Immature natural killer cell (primary cell): Measurements from ENCODE around the gene NSMF. TPM values are rescaled to one million over a fixed set of nuclear protein-coding genes. Genes with fewer than 3 reads are reported as not detected.
A peak's percentile ranks its signal among the peaks of the same experiment; 100 is the strongest.
"Not testable (repeated sequence)": the region's sequence is repeated elsewhere in the genome, so short reads cannot be mapped to it uniquely, and the experiment has no call there.

Source experiments
- DNase-seq, 3 donors: peaks; one replicate each; pipeline ENCODE4 v3.0.0; 2022; ENCODE audit warnings: mixed read lengths in 1 of 3
- H3K27ac Mint-ChIP-seq, 6 donors: one replicate each; pipeline ENCODE4 v1.8.0; 2020; ENCODE audit warnings: mixed read lengths in 6 of 6, mild to moderate bottlenecking in 5 of 6, inconsistent platforms in 4 of 6, moderate library complexity in 3 of 6
- H3K27me3 Mint-ChIP-seq, 3 donors: one replicate each; pipeline ENCODE4 v1.8.0; 2020 to 2021; ENCODE audit warnings: low read depth in 3 of 3, mild to moderate bottlenecking in 3 of 3, mixed read lengths in 3 of 3, moderate library complexity in 3 of 3, inconsistent platforms in 1 of 3
- H3K36me3 Mint-ChIP-seq, 3 donors: one replicate each; pipeline ENCODE4 v1.8.0; 2020; ENCODE audit warnings: mixed read lengths in 3 of 3, inconsistent platforms in 2 of 3, mild to moderate bottlenecking in 2 of 3
- H3K4me1 Mint-ChIP-seq, 2 donors: one replicate each; pipeline ENCODE4 v1.8.0; 2020; ENCODE audit warnings: inconsistent platforms in 2 of 2, mild to moderate bottlenecking in 2 of 2, mixed read lengths in 2 of 2, moderate library complexity in 1 of 2
- H3K4me3 Mint-ChIP-seq, 5 donors: one replicate each; pipeline ENCODE4 v1.8.0; 2020; ENCODE audit warnings: mild to moderate bottlenecking in 5 of 5, mixed read lengths in 5 of 5, inconsistent platforms in 3 of 5, moderate library complexity in 3 of 5
- H3K9me3 Mint-ChIP-seq, 6 donors: one replicate each; pipeline ENCODE4 v1.8.0; 2020; ENCODE audit warnings: mild to moderate bottlenecking in 6 of 6, mixed read lengths in 6 of 6, inconsistent platforms in 4 of 6, moderate library complexity in 3 of 6
- polyA plus RNA-seq, 3 donors: library from polyadenylated mRNA; unstranded; fragments of 300-500 nt; fragmentation: Illumina TruSeq; gene quantifications; one replicate each; pipeline ENCODE4 v1.2.3, GENCODE V29; 2021

NSMF gene
- polyA plus RNA-seq, 3 donors from 2014 or later = 9.4 to 14.3 (median 9.6) TPM

GRCh38 chr9:137454597-137455358 lies 4.4 kb downstream of the NSMF start:
- peak overlapping the region in 1 of 6 donors; percentile 80 for H3K27ac Mint-ChIP-seq
- H3K4me1 Mint-ChIP-seq = peaks cover 30 to 44% of the 10 kb centered on the region in 2 donors
- DNase-seq = no peak
- peaks cover 3 to 11% (median 3%) of the 10 kb centered on the region in 3 donors for H3K27me3 Mint-ChIP-seq
- no peaks in the 10 kb centered on the region for H3K9me3 Mint-ChIP-seq
- no peaks in the 10 kb centered on the region for H3K36me3 Mint-ChIP-seq
- peak overlapping the region; percentile 51 to 75 (median 72) for H3K4me3 Mint-ChIP-seq

GRCh38 chr9:137454145-137454596 lies 5.0 kb downstream of the NSMF start:
- no peaks in the 10 kb centered on the region for H3K9me3 Mint-ChIP-seq
- H3K4me3 Mint-ChIP-seq = peak overlapping the region; percentile 51 to 75 (median 72)
- peaks cover 5 to 11% (median 7%) of the 10 kb centered on the region in 3 donors for H3K27me3 Mint-ChIP-seq
- peaks cover 27 to 42% of the 10 kb centered on the region in 2 donors for H3K4me1 Mint-ChIP-seq
- no peak for DNase-seq
- H3K36me3 Mint-ChIP-seq = no peaks in the 10 kb centered on the region
- H3K27ac Mint-ChIP-seq = peak overlapping the region in 1 of 6 donors; percentile 80

GRCh38 chr9:137453643-137454081 lies 5.5 kb downstream of the NSMF start:
- Mint-ChIP-seq H3K4me1 (peaks cover 27 to 42% of the 10 kb centered on the region in 2 donors), H3K4me3 (peak overlapping the region; percentile 59 to 79 (median 64)), H3K27ac (peak overlapping the region in 2 of 6 donors; percentile 64 to 88), H3K9me3 (no peaks in the 10 kb centered on the region), H3K27me3 (peaks cover 5 to 11% (median 8%) of the 10 kb centered on the region in 3 donors), H3K36me3 (no peaks in the 10 kb centered on the region)
- DNase-seq = peak; percentile 61 to 74 (median 69)

GRCh38 chr9:137452761-137453642 lies 6.1 kb downstream of the NSMF start:
- H3K9me3 Mint-ChIP-seq = no peaks in the 10 kb centered on the region
- peaks cover 8 to 11% (median 9%) of the 10 kb centered on the region in 3 donors for H3K27me3 Mint-ChIP-seq
- H3K36me3 Mint-ChIP-seq = no peaks in the 10 kb centered on the region
- no peak overlapping the region for H3K27ac Mint-ChIP-seq
- no peak for DNase-seq
- peak overlapping the region in 4 of 5 donors; percentile 18 to 74 (median 68) for H3K4me3 Mint-ChIP-seq
- H3K4me1 Mint-ChIP-seq = peaks cover 27 to 42% of the 10 kb centered on the region in 2 donors

DNA sequence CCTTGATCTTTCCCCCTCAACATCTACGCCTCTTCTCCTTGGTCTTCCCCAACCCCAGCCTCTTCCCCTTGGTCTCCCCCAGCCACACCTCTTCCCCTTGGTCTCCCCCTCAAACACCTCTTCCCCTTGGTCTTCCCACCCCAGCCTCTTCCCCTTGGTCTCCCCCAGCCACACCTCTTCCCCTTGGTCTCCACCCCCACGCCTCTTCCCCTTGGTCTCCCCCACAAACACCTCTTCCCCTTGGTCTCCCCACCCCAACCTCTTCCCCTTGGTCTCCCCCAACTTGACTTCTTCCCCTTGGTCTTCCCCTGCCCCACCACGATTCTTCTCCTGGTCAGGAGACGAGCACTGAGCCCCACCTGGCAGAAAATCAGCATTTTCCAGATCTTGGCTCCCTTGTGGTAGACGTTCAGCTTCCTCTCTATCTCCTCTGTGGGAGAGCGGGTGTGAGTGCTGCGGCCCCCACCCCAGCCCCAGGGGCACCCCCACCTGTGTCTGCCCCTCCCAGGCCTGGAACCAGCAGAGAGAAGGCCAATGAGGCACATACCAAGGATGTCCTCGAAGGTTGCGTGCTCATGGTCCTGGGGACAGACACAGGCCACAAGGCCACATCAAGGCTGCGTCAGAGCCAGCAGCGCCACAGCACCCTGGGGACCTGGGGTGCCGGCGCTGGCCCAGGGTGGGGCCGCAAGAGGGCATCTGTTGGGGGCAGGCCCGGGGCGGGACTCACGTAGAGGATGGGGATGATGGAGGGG lies 7.0 kb downstream of the NSMF start:
- no peaks in the 10 kb centered on the region for H3K36me3 Mint-ChIP-seq
- no peaks in the 10 kb centered on the region for H3K9me3 Mint-ChIP-seq
- H3K4me1 Mint-ChIP-seq = peaks cover 27 to 41% of the 10 kb centered on the region in 2 donors
- H3K4me3 Mint-ChIP-seq = peak overlapping the region; percentile 71 to 77 (median 73)
- DNase-seq = no peak
- peak overlapping the region in 3 of 6 donors; percentile 35 to 77 (median 74) for H3K27ac Mint-ChIP-seq
- H3K27me3 Mint-ChIP-seq = peaks cover 8 to 16% (median 9%) of the 10 kb centered on the region in 3 donors

DNA sequence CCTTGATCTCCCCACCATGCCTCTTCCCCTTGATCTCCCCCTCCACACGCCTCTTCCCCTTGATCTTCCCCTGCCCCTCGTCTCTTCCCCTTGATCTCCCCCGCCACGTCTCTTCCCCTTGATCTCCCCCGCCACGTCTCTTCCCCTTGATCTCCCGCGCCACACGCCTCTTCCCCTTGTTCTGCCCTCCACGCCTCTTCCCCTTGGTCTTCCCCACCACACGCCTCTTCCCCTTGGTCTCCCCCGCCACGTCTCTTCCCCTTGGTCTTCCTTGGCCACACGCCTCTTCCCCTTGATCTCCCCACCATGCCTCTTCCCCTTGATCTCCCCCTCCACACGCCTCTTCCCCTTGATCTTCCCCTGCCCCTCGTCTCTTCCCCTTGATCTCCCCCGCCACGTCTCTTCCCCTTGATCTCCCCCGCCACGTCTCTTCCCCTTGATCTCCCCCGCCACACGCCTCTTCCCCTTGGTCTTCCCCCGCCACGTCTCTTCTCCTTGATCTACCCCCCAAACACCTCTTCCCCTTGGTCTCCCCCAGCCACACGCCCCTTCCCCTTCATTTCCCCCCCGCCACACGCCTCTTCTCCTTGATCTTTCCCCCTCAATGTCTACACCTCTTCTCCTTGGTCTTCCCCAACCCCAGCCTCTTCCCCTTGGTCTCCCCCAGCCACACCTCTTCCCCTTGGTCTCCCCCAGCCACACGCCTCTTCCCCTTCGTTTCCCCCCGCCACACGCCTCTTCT lies 7.7 kb downstream of the NSMF start:
- not testable (repeated sequence) for H3K36me3 Mint-ChIP-seq, DNase-seq, H3K9me3 Mint-ChIP-seq
- H3K27me3 Mint-ChIP-seq = peaks cover 8 to 16% (median 11%) of the 10 kb centered on the region in 3 donors
- peaks cover 27 to 38% of the 10 kb centered on the region in 2 donors for H3K4me1 Mint-ChIP-seq
- H3K27ac Mint-ChIP-seq = peak overlapping the region in 2 of 6 donors; percentile 33 to 74
- H3K4me3 Mint-ChIP-seq = peak overlapping the region; percentile 71 to 77 (median 73)

DNA sequence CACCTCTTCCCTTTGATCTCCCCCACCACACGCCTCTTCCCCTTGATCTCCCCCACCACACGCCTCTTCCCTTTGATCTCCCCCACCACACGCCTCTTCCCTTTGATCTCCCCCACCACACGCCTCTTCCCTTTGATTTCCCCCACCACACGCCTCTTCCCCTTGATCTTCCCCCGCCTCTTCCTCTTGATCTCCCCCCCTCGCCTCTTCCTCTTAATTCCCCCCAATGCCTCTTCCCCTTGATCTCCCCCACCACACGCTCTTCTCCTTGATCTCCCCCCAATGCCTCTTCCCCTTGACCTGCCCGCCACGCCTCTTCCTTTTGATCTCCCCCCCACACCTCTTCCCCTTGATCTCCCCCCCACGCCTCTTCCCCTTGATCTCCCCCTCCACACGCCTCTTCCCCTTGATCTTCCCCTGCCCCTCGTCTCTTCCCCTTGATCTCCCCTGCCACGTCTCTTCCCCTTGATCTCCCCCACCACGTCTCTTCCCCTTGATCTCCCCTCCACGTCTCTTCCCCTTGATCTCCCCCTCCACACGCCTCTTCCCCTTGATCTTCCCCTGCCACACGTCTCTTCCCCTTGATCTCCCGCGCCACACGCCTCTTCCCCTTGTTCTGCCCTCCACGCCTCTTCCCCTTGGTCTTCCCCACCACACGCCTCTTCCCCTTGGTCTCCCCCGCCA lies 8.5 kb downstream of the NSMF start:
- peak overlapping the region in 3 of 6 donors; percentile 19 to 81 (median 80) for H3K27ac Mint-ChIP-seq
- peaks cover 8 to 16% (median 11%) of the 10 kb centered on the region in 3 donors for H3K27me3 Mint-ChIP-seq
- not testable (repeated sequence) for H3K9me3 Mint-ChIP-seq, H3K36me3 Mint-ChIP-seq, DNase-seq
- H3K4me1 Mint-ChIP-seq = peaks cover 27 to 33% of the 10 kb centered on the region in 2 donors
- H3K4me3 Mint-ChIP-seq = peak overlapping the region in 4 of 5 donors; percentile 44 to 70 (median 54)

DNA sequence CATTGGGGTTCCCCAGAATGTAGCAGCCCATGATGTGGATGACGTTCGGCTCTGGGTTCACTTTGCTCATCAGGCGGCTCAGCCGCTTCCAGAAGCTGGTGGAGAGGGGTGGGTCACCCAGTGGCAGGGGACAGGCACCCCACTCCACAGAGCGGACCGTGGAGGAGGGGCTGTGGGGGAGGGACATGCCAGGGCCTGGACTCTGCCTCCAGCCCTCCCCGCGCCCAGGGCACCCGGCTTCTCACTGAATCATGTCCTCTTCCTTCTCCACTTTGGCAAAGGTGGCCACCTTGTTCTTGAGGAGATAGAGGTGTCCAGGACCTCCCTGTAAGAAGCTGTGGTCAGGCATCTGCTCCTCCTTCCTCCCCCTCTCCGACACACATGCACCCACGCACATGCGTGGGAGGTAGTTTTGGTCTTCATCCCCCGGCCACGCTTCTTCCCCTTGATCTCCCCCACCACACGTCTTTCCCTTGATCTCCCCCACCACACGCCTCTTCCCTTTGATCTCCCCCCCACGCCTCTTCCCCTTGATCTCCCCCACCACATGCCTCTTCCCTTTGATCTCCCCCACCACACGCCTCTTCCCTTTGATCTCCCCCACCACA lies 9.1 kb downstream of the NSMF start:
- peak overlapping the region in 4 of 6 donors; percentile 32 to 73 (median 60) for H3K27ac Mint-ChIP-seq
- H3K9me3 Mint-ChIP-seq = no peaks in the 10 kb centered on the region
- no peaks in the 10 kb centered on the region for H3K36me3 Mint-ChIP-seq
- peaks cover 33 to 38% of the 10 kb centered on the region in 2 donors for H3K4me1 Mint-ChIP-seq
- DNase-seq = peak; percentile 44 to 48 (median 48)
- peaks cover 8 to 16% (median 15%) of the 10 kb centered on the region in 3 donors for H3K27me3 Mint-ChIP-seq
- H3K4me3 Mint-ChIP-seq = peak overlapping the region in 2 of 5 donors; percentile 1 to 62

DNA sequence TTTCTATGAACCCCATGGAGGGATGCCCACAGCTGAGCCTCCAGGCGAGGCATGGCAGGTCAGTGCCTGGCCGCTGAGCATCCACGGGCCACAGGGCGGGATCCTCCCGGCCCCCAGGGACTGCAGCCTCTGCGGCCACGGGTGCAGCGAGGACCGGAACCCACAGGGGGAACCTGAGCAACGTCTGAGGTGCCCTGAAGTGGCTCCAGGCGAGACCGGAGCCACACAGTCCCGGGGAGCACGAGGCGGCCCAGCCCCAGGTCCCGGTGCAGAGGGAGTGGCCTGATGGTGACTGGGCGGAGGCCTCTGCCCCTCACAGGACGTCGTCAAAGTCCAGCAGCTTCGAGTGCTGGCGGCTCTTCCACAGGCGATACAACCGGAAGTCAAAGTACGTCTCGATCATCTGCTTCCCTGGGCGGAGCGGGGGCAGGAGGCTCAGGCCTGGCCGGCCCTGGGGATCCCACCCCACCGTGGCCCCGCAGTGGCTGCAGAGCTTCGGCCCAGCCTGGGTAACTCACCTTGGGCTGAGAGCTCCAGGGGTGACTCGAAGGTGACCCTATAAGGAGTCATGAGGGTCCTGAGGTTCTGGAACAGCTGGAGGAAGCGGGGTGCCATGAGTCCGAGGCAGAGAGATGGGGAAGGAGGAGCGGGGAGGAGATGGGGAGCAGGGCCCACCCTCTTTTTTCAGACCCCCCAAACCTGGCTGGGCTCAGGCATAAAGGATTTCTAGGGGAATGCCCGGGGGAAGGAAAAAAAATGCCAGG lies 9.9 kb downstream of the NSMF start:
- Mint-ChIP-seq H3K9me3 (no peaks in the 10 kb centered on the region), H3K4me3 (no peak overlapping the region), H3K27ac (no peak overlapping the region), H3K27me3 (peaks cover 6 to 16% (median 15%) of the 10 kb centered on the region in 3 donors), H3K4me1 (peaks cover 37 to 39% of the 10 kb centered on the region in 2 donors), H3K36me3 (no peaks in the 10 kb centered on the region)
- no peak for DNase-seq

DNA sequence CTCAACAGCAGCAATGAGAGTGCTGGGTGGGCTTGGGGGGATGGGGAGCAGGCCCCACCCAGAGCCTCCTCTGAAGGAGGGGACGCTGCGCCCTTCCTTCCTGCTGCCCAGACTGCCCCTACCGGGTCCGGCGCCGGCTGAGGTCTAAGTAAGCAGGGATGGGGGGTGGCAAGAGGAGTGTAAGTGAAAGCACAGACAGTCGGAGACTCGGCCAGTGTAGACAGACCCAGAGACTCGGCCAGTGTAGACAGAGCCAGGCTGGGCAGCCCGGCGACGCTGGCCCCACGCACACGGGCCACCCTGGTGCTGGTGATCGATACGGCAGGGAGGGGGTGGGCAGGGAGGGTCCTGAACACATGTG lies 10.6 kb downstream of the NSMF start:
- peaks cover 34 to 36% of the 10 kb centered on the region in 2 donors for H3K4me1 Mint-ChIP-seq
- no peaks in the 10 kb centered on the region for H3K36me3 Mint-ChIP-seq
- no peak for DNase-seq
- no peak overlapping the region for H3K4me3 Mint-ChIP-seq
- no peak overlapping the region for H3K27ac Mint-ChIP-seq
- H3K27me3 Mint-ChIP-seq = peaks cover 6 to 16% (median 15%) of the 10 kb centered on the region in 3 donors
- no peaks in the 10 kb centered on the region for H3K9me3 Mint-ChIP-seq
